Stimulated activated CD8-positive, alpha-beta memory T cell treated with anti-CD3 and anti-CD28 coated beads, Interleukin-7, amount 100 ng/mL, for 48 hours (primary cell): Measurements from ENCODE around the gene NLRX1.
"Not testable (repeated sequence)": the region's sequence is repeated elsewhere in the genome, so short reads cannot be mapped to it uniquely, and the experiment has no call there.

Experiments
- DNase-seq, 2 donors: peaks; one replicate each; pipeline ENCODE4 v3.0.0-alpha.2; 2020; ENCODE audit warnings: low read depth in 1 of 2; ENCODE audit errors: extremely low read depth in 1 of 2

NLRX1 gene

GRCh38 chr11:119205574-119206510 is 37.3 kb downstream of the NLRX1 start, which contains the start of gene CBL:
Gene CBL (plus strand): TSS chr11:119206339. CDS start chr11:119206418, 79 bp downstream.
- DNase-seq = peak; percentile 88

- DNase-seq = peak; percentile 27 to 39
Observed at GRCh38 chr11:119206511-119207414, 38.2 kb downstream of the NLRX1 start.

DNA sequence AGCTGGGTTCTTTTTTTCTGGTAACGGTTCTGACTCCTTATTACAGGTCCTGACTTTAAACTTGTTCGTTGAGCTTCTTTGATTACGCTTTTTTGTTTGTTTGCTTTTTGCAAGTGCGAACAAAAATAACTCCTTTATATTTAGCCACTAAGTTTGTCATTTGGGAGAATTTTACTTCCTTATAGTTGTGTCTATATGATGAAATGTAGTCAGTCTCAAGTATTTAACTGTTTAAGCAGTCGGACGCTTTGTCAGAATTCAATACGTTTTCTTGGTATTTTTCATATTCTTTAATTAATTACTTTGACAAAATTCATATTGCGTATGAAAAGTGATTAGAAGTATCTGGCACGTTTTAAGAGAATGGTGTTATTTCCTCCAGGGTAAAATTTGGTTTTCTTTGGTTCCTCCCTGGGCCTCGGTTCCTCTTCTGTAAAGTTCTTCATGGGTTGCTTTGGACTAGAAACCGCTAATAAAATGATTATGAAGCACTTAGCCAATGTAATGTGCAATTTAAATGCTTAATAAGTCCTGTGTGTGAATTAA is 39.0 kb downstream of the NLRX1 start:
- DNase-seq = no peak

- no peak for DNase-seq
Observed at GRCh38 chr11:119209186-119209585, 40.7 kb downstream of the NLRX1 start.

GRCh38 chr11:119210050-119210449 is 41.5 kb downstream of the NLRX1 start:
- no peak for DNase-seq

- DNase-seq = peak in 1 of 2 donors; percentile 10
Observed at GRCh38 chr11:119218141-119218878, 49.8 kb downstream of the NLRX1 start.

GRCh38 chr11:119222308-119222707 is 53.8 kb downstream of the NLRX1 start:
- no peak for DNase-seq

DNA sequence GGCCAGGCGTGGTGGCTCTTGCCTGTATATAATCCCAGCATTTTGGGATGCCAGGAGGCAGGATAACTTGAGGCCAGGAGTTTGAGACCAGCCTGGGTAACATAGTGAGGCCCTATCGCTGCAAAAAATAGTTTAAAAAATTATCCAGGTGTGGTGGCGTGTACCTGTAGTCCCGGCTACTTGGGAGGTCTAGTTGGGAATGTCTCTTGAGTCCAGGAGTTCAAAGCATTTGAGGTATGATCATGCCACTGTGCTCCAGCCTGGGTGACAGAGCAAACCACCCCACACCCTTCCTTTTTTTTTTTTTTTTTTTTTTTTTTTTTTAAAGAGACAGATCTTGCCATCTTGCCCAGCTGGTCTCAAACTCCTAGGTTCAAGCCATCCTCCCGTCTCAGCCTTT is 54.4 kb downstream of the NLRX1 start:
- no peak for DNase-seq

- no peak for DNase-seq
Observed at GRCh38 chr11:119223856-119224255, 55.3 kb downstream of the NLRX1 start.

GRCh38 chr11:119228535-119229287 is 60.2 kb downstream of the NLRX1 start:
- not testable (repeated sequence) for DNase-seq

DNA sequence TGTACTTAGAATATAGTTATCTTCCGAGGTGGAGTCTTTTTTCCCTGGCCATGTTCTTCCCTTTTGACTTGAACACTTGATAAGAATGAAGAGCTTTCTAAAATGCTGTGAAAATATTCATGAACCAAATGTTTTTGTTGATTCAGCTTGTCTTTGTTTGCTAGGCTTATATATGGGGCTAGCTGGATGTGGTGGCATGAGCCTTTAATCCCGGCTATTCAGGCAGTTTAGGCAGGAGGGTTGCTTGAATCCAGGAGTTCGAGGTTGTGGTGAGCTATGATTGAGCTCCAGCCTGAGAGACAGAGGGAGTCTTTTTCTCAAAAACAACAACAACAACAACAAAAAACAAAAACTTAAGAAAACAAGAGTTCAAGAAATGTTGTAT is 60.8 kb downstream of the NLRX1 start:
- DNase-seq = no peak

DNA sequence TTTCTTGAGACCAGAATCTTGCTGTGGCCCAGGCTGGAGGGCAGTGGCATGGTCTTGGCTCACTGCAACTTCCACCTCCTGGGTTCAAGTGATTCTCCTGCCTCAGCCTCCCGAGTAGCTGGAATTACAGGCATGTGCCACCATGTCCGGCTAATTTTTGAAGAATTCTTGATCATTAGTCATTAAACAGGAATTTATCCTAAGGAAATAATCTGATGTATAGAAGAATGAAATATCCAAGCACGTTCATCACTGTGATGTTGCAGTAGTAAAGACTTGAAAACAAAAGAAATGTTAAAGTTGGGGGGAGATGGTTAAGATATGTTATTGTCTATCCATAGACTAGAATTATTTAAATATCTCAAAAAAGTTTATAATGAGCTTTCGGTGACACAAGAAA is 61.2 kb downstream of the NLRX1 start:
- DNase-seq = no peak
